Hepatocyte (in vitro differentiated cells): Measurements from ENCODE around the gene DEFB123. TPM values are rescaled to one million over a fixed set of nuclear protein-coding genes. Genes with fewer than 3 reads are reported as not detected.

Experiments used
- DNase-seq: peaks from one replicate; pipeline ENCODE4 v3.0.0-alpha.2; 2016; ENCODE audit warnings: low spot score
- H2AFZ ChIP-seq: fragments of 200-600 bp; sonication (generic); 2 replicates; pipeline ENCODE4 v1.6.0; 2016; ENCODE audit warnings: antibody characterized with exemption, mild to moderate bottlenecking
- H3K27ac ChIP-seq: fragments of 200-600 bp; sonication (generic); 2 replicates; pipeline ENCODE4 v1.5.1; 2016; ENCODE audit warnings: mild to moderate bottlenecking
- H3K27me3 ChIP-seq: fragments of 200-600 bp; sonication (generic); 2 replicates; pipeline ENCODE4 v1.6.1; 2016
- H3K36me3 ChIP-seq: fragments of 200-600 bp; sonication (generic); replicated peaks from 2 replicates; pipeline ENCODE4 v1.5.1; 2016; ENCODE audit warnings: low read depth; ENCODE audit not compliant: insufficient read depth
- H3K4me1 ChIP-seq: fragments of 200-600 bp; sonication (generic); 2 replicates; pipeline ENCODE4 v1.5.1; 2016; ENCODE audit warnings: mild to moderate bottlenecking, moderate library complexity; ENCODE audit not compliant: insufficient read depth
- H3K4me2 ChIP-seq: fragments of 200-600 bp; sonication (generic); 2 replicates; pipeline ENCODE4 v1.6.0; 2016
- H3K4me3 ChIP-seq: fragments of 200-600 bp; sonication (generic); 2 replicates; pipeline ENCODE4 v1.5.1; 2016; ENCODE audit warnings: mild to moderate bottlenecking
- H3K79me2 ChIP-seq: fragments of 200-600 bp; sonication (generic); 2 replicates; pipeline ENCODE4 v1.6.0; 2017; ENCODE audit warnings: mild to moderate bottlenecking
- H3K9me2 ChIP-seq: fragments of 200-600 bp; sonication (generic); replicated peaks from 2 replicates; pipeline ENCODE4 v1.6.0; 2017; ENCODE audit warnings: mild to moderate bottlenecking; ENCODE audit not compliant: insufficient read depth
- H3K9me3 ChIP-seq: fragments of 200-600 bp; sonication (generic); 2 replicates; pipeline ENCODE4 v1.5.1; 2016; ENCODE audit warnings: low read depth, mild to moderate bottlenecking
- H4K20me1 ChIP-seq: fragments of 200-600 bp; sonication (generic); 2 replicates; pipeline ENCODE4 v1.6.0; 2016; ENCODE audit warnings: mild to moderate bottlenecking; ENCODE audit not compliant: insufficient read depth, poor library complexity, severe bottlenecking
- CTCF ChIP-seq: fragments of 200-600 bp; sonication (generic); IDR thresholded peaks from 2 replicates; pipeline ENCODE4 v1.5.1; 2016; ENCODE audit warnings: antibody characterized with exemption, mild to moderate bottlenecking; ENCODE audit not compliant: poor library complexity
- EZH2 ChIP-seq: fragments of 200-600 bp; sonication (generic); IDR thresholded peaks from 2 replicates; pipeline ENCODE4 v1.6.1; 2016; ENCODE audit warnings: antibody characterized with exemption, mild to moderate bottlenecking, borderline replicate concordance
- EZH2phosphoT487 ChIP-seq: fragments of 200-600 bp; sonication (generic); IDR thresholded peaks from one replicate; pipeline ENCODE4 v1.6.1; 2018; ENCODE audit warnings: antibody characterized with exemption, mild to moderate bottlenecking, low read depth, moderate library complexity; ENCODE audit not compliant: unreplicated experiment, severe bottlenecking
- WGBS: methylation state at CpG from one replicate; pipeline ENCODE4 v1.1.6; 2016; ENCODE audit warnings: low lambda C conversion rate; ENCODE audit errors: missing lambda C conversion rate; 5-methylcytosine and 5-hydroxymethylcytosine counted together
- polyA plus RNA-seq: library from polyadenylated mRNA; unstranded; fragments of >200 nt; fragmentation: Nextera tagmentation; extraction: Ambion mirVana; gene quantifications from 2 replicates; pipeline ENCODE4 v1.2.1, GENCODE V29; 2016
- total RNA-seq: library from RNA; depleted of rRNA; stranded (reverse); fragments of >200 nt; gene quantifications from 2 replicates; pipeline ENCODE4 v1.2.3, GENCODE V29; 2014

The DEFB123 gene, protein sequence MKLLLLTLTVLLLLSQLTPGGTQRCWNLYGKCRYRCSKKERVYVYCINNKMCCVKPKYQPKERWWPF
- total RNA-seq (not detected in 2 replicates), polyA plus RNA-seq (not detected in 2 replicates)

DNA sequence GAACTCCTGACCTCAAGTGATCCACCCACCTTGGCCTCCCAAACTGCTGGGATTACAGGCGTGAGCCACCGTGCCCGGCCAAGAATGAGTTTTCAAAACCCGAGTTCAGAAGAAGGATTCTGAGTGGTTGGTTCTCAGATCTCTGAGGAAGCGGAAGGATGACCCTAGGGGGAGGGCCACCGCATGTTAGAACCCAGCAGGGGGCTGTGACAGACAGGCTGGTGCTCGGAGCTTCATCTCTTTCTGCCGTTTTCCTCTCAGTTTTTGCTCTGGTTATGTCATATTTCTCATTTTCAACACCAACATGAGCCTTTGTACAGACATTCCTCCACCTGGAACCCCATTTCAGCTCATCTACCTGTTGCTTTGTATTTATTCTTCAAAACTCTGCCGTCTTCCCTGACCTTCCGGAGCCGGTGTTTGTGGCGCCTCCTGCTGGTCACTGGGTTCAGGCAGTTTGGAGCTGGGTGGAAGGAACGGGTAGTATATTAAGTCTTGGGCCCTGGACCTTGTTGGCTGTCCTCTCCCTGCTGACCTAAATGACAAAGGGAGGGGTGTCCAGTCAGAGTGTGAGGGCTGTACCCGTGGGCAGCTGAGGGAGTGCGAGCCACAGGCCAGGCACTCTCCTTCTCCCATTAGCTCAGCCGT, at the start of gene DEFB123:
Gene DEFB123, plus strand, starts transcription at position 621 of the 648 bp plus-strand sequence. CDS start 67 bp downstream, outside the sequence.
- H3K27me3 ChIP-seq, result no peaks in the 10 kb centered on the region
- no peaks in the 10 kb centered on the region for H3K79me2 ChIP-seq
- H3K9me2 ChIP-seq, result no peaks in the 10 kb centered on the region
- no peak within 1 kb of the TSS for H3K4me3 ChIP-seq
- no peak for DNase-seq
- H3K27ac ChIP-seq, result no peak within 1 kb of the TSS
- no peak within 1 kb of the TSS for H3K4me2 ChIP-seq
- H3K36me3 ChIP-seq, result no peaks in the 10 kb centered on the region
- 79% methylated on average over 16 of the region's 16 CpGs for WGBS
- TF ChIP-seq EZH2, result no peak
- no peak for TF ChIP-seq EZH2phosphoT487
- TF ChIP-seq CTCF, result no peak
- no peak within 1 kb of the TSS for H2AFZ ChIP-seq
- no peaks in the 10 kb centered on the region for H3K4me1 ChIP-seq
- H3K9me3 ChIP-seq, result peaks cover 4% of the 10 kb centered on the region
- H4K20me1 ChIP-seq, result no peaks in the 10 kb centered on the region

- no peak overlapping the region for H3K27ac ChIP-seq
- 43% methylated on average over 2 of the region's 2 CpGs for WGBS
- no peak for DNase-seq
- TF ChIP-seq EZH2phosphoT487 (no peak), CTCF (no peak), EZH2 (no peak)
- H3K4me1 ChIP-seq, result no peaks in the 10 kb centered on the region
- no peaks in the 10 kb centered on the region for H3K27me3 ChIP-seq
- H3K79me2 ChIP-seq, result no peaks in the 10 kb centered on the region
- no peak overlapping the region for H3K4me3 ChIP-seq
- no peaks in the 10 kb centered on the region for H3K9me2 ChIP-seq
- H3K4me2 ChIP-seq, result no peak overlapping the region
- peaks cover 4% of the 10 kb centered on the region for H3K9me3 ChIP-seq
- no peaks in the 10 kb centered on the region for H4K20me1 ChIP-seq
- H3K36me3 ChIP-seq, result no peaks in the 10 kb centered on the region
- H2AFZ ChIP-seq, result no peak overlapping the region
Measured at GRCh38 chr20:31392836-31393235, 47.6 kb upstream of the DEFB123 start.

DNA sequence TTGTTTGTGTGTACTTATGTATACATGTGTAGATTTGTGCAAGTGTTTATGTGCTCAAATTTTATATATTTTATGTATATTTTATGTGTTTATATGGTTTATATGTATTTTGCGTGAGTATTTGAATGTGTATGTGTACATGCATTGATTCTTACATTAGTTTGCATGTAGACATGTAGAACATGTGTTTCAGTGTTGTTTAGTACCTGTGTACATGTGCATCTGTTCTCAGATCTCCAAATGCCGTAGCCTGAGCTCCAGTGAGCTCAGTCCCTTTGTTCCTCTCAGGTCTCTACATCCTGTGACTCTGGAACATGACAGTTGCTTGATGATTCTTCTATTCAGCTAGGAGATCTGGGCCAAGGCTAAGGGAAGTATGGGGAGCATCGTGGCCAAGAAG, 45.5 kb upstream of the DEFB123 start:
- no peak overlapping the region for H2AFZ ChIP-seq
- no peaks in the 10 kb centered on the region for H4K20me1 ChIP-seq
- H3K9me2 ChIP-seq, result no peaks in the 10 kb centered on the region
- H3K9me3 ChIP-seq, result peaks cover 10% of the 10 kb centered on the region
- H3K4me2 ChIP-seq, result no peak overlapping the region
- H3K36me3 ChIP-seq, result no peaks in the 10 kb centered on the region
- H3K27me3 ChIP-seq, result no peaks in the 10 kb centered on the region
- TF ChIP-seq CTCF (no peak), EZH2phosphoT487 (no peak), EZH2 (no peak)
- H3K27ac ChIP-seq, result no peak overlapping the region
- no peaks in the 10 kb centered on the region for H3K79me2 ChIP-seq
- no peak for DNase-seq
- H3K4me3 ChIP-seq, result no peak overlapping the region
- no peaks in the 10 kb centered on the region for H3K4me1 ChIP-seq
- 24% methylated on average over 3 of the region's 3 CpGs for WGBS
